K562 (cell line): ENCODE results near the gene CGREF1. TPM values are rescaled to one million over a fixed set of nuclear protein-coding genes. Genes with fewer than 3 reads are reported as not detected.

ENCODE experiments used
- ATAC-seq: fragments of 200-7000 bp; cut with Tn5 transposase; 3 replicates; pipeline ENCODE4 v1.9.1; 2020; ENCODE audit warnings: moderate library complexity
- BruUV-seq: library from RNA; stranded (reverse); fragments of 400-500 nt; replicated peaks from 2 replicates; lab custom pipeline; 2021; lab: Mats Ljungman, UMichigan
- CTCF ChIA-PET: fragments of 300-600 bp; formaldehyde crosslinking; extraction: SDS; loops from one replicate; lab custom pipeline; 2021; ENCODE audit warnings: low intra/inter-chr PET ratio; lab: Yijun Ruan, JAX
- POLR2A ChIA-PET: fragments of 300-600, 350-650 bp; sonication (Branson Sonifier 250); formaldehyde crosslinking; extraction: SDS; loops from one replicate; lab custom pipeline; 2021; ENCODE audit warnings: antibody characterized with exemption, inconsistent platforms; lab: Yijun Ruan, JAX
- DNase-seq, 4 experiments: peaks; one replicate each; pipeline versions ENCODE4 v3.0.0 to v3.0.0-alpha.2; 2011 to 2018; ENCODE audit warnings: low spot score in 3 of 4, mixed read lengths in 3 of 4; ENCODE audit errors: extremely low read depth in 1 of 4
- FAIRE-seq: peaks from 2 replicates; lab custom pipeline; 2011; peaks lifted over from hg19 to GRCh38; lab: Jason Lieb, UNC
- H2AFZ ChIP-seq: 2 replicates; pipeline ENCODE4 v1.6.0; 2011; ENCODE audit warnings: low read depth, low read length, control low read depth, inconsistent platforms
- H3K27ac ChIP-seq: fragments of 200-600 bp; 3 replicates; pipeline ENCODE4 v1.8.0; 2011; ENCODE audit warnings: low read depth, mild to moderate bottlenecking, control low read depth, inconsistent platforms, low read length, moderate library complexity, mixed read lengths; ENCODE audit errors: extremely low read depth
- H3K27me3 ChIP-seq, 2 experiments: fragments of 300-600 bp in 1 of 2; 2 replicates in 1 of 2; 3 replicates in 1 of 2; pipeline versions ENCODE4 v1.6.0 to v1.8.0; 2011; ENCODE audit warnings: inconsistent platforms in 2 of 2, low read length in 2 of 2, mild to moderate bottlenecking in 1 of 2, mixed read lengths in 1 of 2, moderate library complexity in 1 of 2; ENCODE audit not compliant: control insufficient read depth in 2 of 2, insufficient read depth in 2 of 2
- H3K36me3 ChIP-seq: fragments of 300-600 bp; 3 replicates; pipeline ENCODE4 v1.8.0; 2011; ENCODE audit warnings: mild to moderate bottlenecking, low read length, inconsistent platforms; ENCODE audit not compliant: control insufficient read depth, insufficient read depth
- H3K4me1 ChIP-seq, 2 experiments: fragments of 200-600 bp in 1 of 2; replicated peaks in 1 of 2; 2 replicates in 1 of 2; 3 replicates in 1 of 2; pipeline versions ENCODE4 v1.5.1 to v1.8.0; 2011; ENCODE audit warnings: inconsistent platforms in 2 of 2, low read length in 2 of 2, mild to moderate bottlenecking in 1 of 2, mixed read lengths in 1 of 2, moderate library complexity in 1 of 2; ENCODE audit not compliant: control insufficient read depth in 2 of 2, insufficient read depth in 2 of 2
- H3K4me2 ChIP-seq: 2 replicates; pipeline ENCODE4 v1.6.1; 2011; ENCODE audit warnings: low read length, control low read depth, inconsistent platforms, mixed read lengths; ENCODE audit not compliant: insufficient read depth
- H3K4me3 ChIP-seq: fragments of 200-600 bp; sonication (generic), shearing (Covaris generic); 2 replicates; pipeline ENCODE4 v1.5.1; 2016; ENCODE audit warnings: control low read depth, inconsistent platforms
- H3K79me2 ChIP-seq: fragments of 200-600 bp; 3 replicates; pipeline ENCODE4 v1.8.0; 2011; ENCODE audit warnings: low read length, inconsistent platforms; ENCODE audit not compliant: control insufficient read depth, insufficient read depth
- H3K9ac ChIP-seq, 2 experiments: 2 replicates each; pipeline versions ENCODE4 v1.6.0 to v1.6.1; 2011; ENCODE audit warnings: low read depth in 2 of 2, low read length in 2 of 2, control low read depth in 1 of 2, inconsistent platforms in 1 of 2, mild to moderate bottlenecking in 1 of 2, mixed read lengths in 1 of 2; ENCODE audit not compliant: insufficient read depth in 1 of 2
- H3K9me1 ChIP-seq: one replicate; pipeline ENCODE4 v1.6.0; 2011; ENCODE audit warnings: inconsistent platforms, mild to moderate bottlenecking, low read length, moderate library complexity; ENCODE audit not compliant: control insufficient read depth, insufficient read depth
- H3K9me3 ChIP-seq: replicated peaks from 2 replicates; pipeline ENCODE4 v1.5.1; 2011; ENCODE audit warnings: low read depth, low read length, inconsistent platforms; ENCODE audit not compliant: control insufficient read depth, insufficient read depth
- H4K20me1 ChIP-seq: replicated peaks from 2 replicates; pipeline ENCODE4 v1.6.1; 2011; ENCODE audit warnings: low read length, inconsistent platforms, mixed read lengths; ENCODE audit not compliant: control insufficient read depth, insufficient read depth
- ATF3 ChIP-seq, 2 experiments: fragments of 450-650 bp in 1 of 2; sonication (generic) in 1 of 2; formaldehyde crosslinking in 1 of 2; IDR thresholded peaks in 1 of 2; conservative IDR thresholded peaks in 1 of 2; 2 replicates each; pipeline versions ENCODE4 v1.6.1 to v1.8.1; 2016 to 2023; ENCODE audit warnings: mild to moderate bottlenecking in 2 of 2, moderate library complexity in 2 of 2, inconsistent platforms in 1 of 2, missing genetic modification reagents in 1 of 2
- CEBPG ChIP-seq, 3 experiments: fragments of 200-800 bp in 1 of 3; sonication (Bioruptor generic) in 1 of 3; sonication (generic) in 1 of 3; formaldehyde crosslinking in 1 of 3; IDR thresholded peaks in 2 of 3; conservative IDR thresholded peaks in 1 of 3; 2 replicates each; pipeline versions ENCODE4 v1.6.1 to v1.8.0; 2016 to 2022; ENCODE audit warnings: missing compliant biosample characterization in 2 of 3, missing genetic modification characterization in 2 of 3, mild to moderate bottlenecking in 1 of 3, missing genetic modification reagents in 1 of 3
- L3MBTL2 ChIP-seq: fragments of 450-650 bp; IDR thresholded peaks from 2 replicates; pipeline ENCODE4 v1.6.1; 2016; ENCODE audit warnings: mild to moderate bottlenecking, moderate library complexity
- MGA ChIP-seq: fragments of 450-650 bp; IDR thresholded peaks from 2 replicates; pipeline ENCODE4 v1.6.1; 2016; ENCODE audit warnings: mild to moderate bottlenecking, moderate library complexity
- TCFL5 ChIP-seq: fragments of 250-450 bp; sonication (Bioruptor Pico); conservative IDR thresholded peaks from 2 replicates; pipeline ENCODE4 v1.6.1; 2021; ENCODE audit warnings: mild to moderate bottlenecking, moderate library complexity, matching md5 sums
- ZBTB33 ChIP-seq: sonication (generic); formaldehyde crosslinking; IDR thresholded peaks from 2 replicates; pipeline ENCODE4 v1.8.1; 2023; ENCODE audit warnings: mild to moderate bottlenecking, missing genetic modification reagents
- WGBS: fragments of 100-300 bp; shearing (Covaris generic); methylation state at CpG from one replicate; pipeline ENCODE4 v1.1.6; 2016; ENCODE audit warnings: low coverage, mixed read lengths; ENCODE audit not compliant: insufficient coverage; ENCODE audit errors: missing lambda C conversion rate; 5-methylcytosine and 5-hydroxymethylcytosine counted together
- in situ Hi-C: fragments of 300-500 bp; cut with MboI; formaldehyde crosslinking; loops from 4 replicates; pipeline ENCODE4 v1.15.0; 2018; ENCODE audit warnings: inconsistent platforms, mixed read lengths
- intact Hi-C: fragments of 100-400 bp; cut with micrococcal nuclease; formaldehyde crosslinking; loops from 2 replicates; pipeline ENCODE4 v1.14.2; 2022
- polyA plus RNA-seq, 8 experiments: library from polyadenylated mRNA; depleted of rRNA in 4 of 8; stranded (reverse) in 5 of 8; unstranded in 3 of 8; fragments of >200 nt; fragmentation: Nextera tagmentation in 2 of 8; fragmentation: Illumina TruSeq in 1 of 8; extraction: Ambion mirVana in 2 of 8; extraction: Trizol in 1 of 8; gene quantifications; 2 replicates each; pipeline versions ENCODE4 v1.2.1 to v1.2.3, GENCODE V29; 2011 to 2014; ENCODE audit warnings: inconsistent platforms in 1 of 8, missing spikeins in 1 of 8
- total RNA-seq, 7 experiments: library from RNA; depleted of rRNA in 6 of 7; stranded (reverse); fragments of >200 nt in 6 of 7; fragmentation: Illumina TruSeq in 2 of 7; extraction: Trizol in 2 of 7; gene quantifications; 2 replicates each; pipeline versions ENCODE4 v1.2.1 to v1.2.3, GENCODE V29; 2011 to 2021; ENCODE audit warnings: low replicate concordance in 1 of 7

CGREF1 gene
- total and polyA plus RNA-seq, 9 of the 15 experiments (the other 6 are each of a cell fraction or from before 2014, with no cell fraction given) = 0.07 to 0.50 (median 0.37) TPM

- FAIRE-seq (no peak), DNase-seq (no peak), ATAC-seq (peak; percentile 31; the same call in 1 of the 3 replicates)
- Histone ChIP-seq H3K4me3 (no peak overlapping the region), H3K27ac (no peak overlapping the region), H3K36me3 (no peaks in the 10 kb centered on the region), H3K27me3 (peaks cover 0 to 15% of the 10 kb centered on the region in 2 experiments; a peak in 2 of 5 replicates), H2AFZ (no peak overlapping the region), H3K9me1 (no peaks in the 10 kb centered on the region), H3K4me1 (peaks cover 0 to 15% of the 10 kb centered on the region in 2 experiments; a peak in 2 of 5 replicates), H3K79me2 (no peaks in the 10 kb centered on the region), H3K9ac (no peak overlapping the region), H3K4me2 (no peak overlapping the region), H3K9me3 (peaks cover 2% of the 10 kb centered on the region; the same call in 1 of the 2 replicates), H4K20me1 (no peaks in the 10 kb centered on the region)
- ChIA-PET CTCF (no interaction called here), POLR2A (no interaction called here)
- no TSS peak for BruUV-seq
- in situ Hi-C loops (no loop called here), intact Hi-C loops (no loop called here)
- 52% methylated on average over 8 of the region's 8 CpGs for WGBS
- TF ChIP-seq CEBPG (CRISPR knock-in tag; IDR thresholded peaks at IDR 0.05) (peak; percentile 52), CEBPG (tag; conservative IDR thresholded peaks at IDR 0.05 in 1 of 2, IDR thresholded peaks at IDR 0.05 in 1 of 2) (no peak), L3MBTL2 (peak; percentile 26; the same call in 1 of the 2 replicates), ATF3 (IDR thresholded peaks at IDR 0.05) (0 out of 2 replicates have a peak, but pooled peaks have one; percentile 16), ATF3 (CRISPR knock-in tag; conservative IDR thresholded peaks at IDR 0.05) (no peak), ZBTB33 (CRISPR knock-in tag) (peak; percentile 68), MGA (peak; percentile 40; the same call in 1 of the 2 replicates), TCFL5 (no peak)
Observed at GRCh38 chr2:27147935-27148334, 29.0 kb upstream of the CGREF1 start.
